HG03064 (cell line): ENCODE results near the gene LDLRAD3.

Source experiments
- ATAC-seq: cut with Tn5 transposase; IDR thresholded peaks from one replicate; pipeline ENCODE4 v1.9.1; 2021; ENCODE audit warnings: low read depth; ENCODE audit not compliant: unreplicated experiment

The LDLRAD3 gene

DNA sequence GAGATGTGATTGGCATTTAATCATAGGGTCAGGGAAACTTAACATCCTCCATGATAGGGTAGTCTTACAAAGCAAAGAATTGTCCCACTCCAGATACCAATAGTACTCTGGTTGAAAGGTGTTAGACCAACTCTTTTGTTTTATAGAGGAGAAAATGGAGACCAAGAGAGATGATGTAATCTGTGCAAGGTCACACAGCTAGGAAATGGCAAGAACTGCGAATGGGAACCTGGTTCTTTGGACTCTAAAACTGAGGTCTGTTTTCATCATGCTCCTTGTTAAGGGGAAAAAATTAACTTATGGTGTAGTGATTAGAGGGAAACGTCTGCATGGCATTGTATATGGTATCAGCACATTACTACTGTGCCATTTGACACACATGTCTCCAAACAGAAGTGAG is 174.2 kb downstream of the LDLRAD3 start:
- no peak for ATAC-seq

DNA sequence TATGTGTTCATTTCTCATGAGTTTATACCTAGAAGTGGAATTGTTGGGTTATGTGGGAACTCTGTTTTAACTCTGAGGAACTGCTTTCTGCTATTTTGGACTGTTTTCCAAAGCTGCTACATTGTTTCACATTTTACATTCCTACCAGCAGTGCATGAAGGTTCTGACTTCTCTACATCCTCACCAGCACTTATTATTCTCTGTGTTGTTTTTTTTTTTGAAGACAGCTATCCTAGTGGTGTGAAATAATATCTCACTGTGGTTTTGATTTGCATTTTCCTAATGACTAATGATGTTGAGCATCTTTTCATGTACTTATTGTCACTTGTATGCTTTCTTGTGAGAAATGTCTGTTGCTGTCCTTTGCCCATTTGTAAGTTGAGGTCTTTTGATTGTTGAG is 175.4 kb downstream of the LDLRAD3 start:
- ATAC-seq: no peak

DNA sequence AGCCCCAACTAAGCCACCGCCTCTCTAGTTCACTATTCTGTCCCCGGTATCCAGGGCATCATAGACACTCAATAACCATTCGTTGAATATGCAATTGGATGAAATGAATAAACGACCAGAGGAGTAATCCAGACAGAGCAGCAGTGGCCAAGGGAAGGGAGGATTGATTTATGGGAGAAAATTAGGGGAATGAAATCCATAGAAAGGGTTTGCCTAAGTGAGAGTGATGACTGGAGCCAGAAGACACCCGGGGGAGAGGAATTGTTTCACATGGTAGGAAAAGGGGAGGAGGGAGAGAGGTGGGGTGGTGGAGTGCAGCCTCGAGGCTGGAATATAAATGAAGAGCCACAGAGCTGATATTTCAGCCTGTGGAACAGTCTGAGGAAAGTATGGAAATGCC is 177.2 kb downstream of the LDLRAD3 start:
- no peak for ATAC-seq

DNA sequence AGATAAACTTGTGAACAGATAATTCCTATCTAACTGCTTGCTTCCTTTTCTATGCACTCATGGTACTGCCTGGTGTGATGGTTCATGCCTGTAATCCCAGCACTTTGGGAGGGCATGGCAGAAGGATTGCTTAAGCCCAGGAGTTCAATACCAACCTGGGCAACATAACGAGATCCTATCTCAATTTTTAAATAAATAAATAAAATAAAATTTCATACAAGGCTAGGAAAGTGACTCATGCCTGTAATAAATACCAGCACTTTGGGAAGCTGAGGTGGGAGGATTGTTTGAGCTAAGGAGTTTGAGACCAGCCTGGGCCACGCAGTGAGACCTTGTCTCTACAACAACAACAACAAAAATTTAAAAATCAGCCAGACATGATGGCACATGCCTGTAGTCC is 178.8 kb downstream of the LDLRAD3 start:
- no peak for ATAC-seq

DNA sequence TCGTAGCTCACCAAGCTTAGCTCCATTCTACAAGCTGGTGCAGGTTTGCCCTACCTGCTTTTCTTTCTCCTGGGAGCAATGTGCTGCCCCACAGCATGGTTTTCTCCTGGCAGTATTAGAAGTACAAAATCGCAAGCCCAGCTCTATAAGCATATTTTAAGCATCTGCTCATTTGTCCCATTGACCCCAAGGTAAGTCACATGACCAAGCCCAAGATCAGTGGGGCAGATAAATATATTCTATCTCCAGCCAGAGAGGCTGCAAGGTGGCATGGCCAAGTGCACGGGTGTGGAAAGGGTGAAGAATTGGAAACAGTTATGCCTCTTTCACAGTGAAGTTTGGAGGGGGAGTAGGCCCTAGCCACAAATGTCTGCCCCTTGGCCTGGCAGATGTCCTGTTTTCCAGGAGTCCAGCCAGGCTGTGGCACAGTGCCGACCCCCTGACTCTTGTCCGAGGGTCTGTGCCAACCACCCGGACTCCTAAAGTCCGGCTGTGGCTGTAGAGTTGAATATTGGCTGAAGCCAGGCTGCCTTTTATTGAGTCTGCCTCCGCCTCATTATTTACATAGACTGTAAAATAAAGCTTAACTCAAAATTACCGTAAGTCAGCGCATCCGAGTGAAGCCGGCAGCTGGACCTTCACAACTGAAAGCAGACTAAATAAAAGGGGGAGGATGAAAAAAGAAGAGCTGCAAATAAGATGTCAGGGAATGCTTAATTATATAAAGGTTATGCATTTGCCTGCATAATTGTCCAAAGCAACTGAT is 179.7 kb downstream of the LDLRAD3 start:
- ATAC-seq: no peak

DNA sequence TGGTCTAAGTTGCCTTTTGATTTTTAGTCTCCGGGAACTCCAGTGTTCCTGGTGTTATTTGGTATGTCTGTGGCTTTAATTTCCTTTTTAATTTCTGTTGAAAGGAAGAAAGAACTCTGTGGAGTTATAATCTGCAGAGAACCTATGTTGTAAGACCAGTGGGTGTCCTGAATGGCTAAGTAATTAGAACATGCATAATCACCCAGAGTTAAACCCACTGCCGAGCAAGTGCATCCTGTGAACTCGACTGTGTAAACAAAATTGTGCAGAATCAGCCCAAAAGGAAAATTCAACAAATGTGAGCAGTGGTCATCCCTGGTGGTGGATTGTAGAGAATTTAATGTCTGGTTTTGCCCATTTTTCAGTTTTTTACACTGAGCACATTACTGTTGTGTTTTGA is 182.8 kb downstream of the LDLRAD3 start:
- no peak for ATAC-seq

DNA sequence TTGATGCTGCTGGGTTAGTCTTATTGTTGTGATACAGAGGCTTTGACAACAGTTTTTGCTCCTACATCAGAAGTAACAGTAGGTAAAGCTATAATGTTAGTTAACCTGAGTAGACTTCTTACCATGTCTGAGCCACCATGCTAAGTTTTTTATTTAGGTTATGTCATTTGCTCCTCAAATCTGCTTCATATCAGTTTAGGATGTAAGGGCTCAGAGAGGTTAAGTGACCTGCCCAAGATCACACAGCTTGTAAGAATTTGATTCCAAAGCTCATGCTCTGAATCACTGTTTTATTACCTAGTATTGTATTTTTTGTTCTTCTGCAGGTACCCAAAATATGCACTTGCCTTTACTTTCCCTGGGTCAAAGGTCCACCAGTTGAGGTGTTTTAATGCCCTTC is 183.7 kb downstream of the LDLRAD3 start:
- ATAC-seq: no peak

DNA sequence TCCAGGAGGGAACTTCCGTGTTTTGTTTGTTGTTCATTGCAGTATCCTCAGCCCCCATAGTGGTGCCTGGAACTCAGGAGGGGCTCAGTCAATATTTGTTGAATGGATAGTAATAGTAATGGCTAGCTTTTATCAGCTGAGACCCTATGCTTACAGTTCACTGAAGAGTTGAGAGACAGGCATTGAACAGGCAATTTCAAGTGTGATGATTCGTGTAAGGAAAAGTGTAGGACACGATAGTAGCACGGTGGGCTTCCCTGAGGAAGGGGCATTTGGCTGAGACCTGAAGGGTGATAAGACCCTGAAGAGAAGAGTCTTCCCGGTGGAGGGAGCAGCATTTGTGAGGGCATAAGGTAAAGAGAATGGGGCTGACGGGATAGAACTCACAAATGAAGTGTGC is 186.1 kb downstream of the LDLRAD3 start:
- no peak for ATAC-seq

DNA sequence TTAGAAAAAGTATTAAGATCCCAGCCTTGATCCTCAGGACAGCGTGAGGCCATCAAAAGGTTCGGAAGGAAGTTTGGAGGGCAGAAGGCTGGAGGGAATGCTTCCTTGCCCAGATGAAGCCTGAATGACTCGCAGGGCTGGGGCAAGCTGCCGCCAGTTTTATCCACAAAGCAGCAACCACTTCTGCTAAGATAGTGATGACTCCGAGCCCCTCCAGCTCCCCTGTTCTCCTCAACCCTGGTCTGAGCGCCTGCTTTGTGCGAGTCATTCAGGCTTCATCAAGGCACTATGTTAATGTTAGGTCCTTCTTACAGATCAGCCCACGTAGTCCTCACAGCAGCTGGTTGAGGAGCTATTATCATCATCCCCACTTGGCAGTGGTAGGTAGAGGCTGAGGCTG is 186.5 kb downstream of the LDLRAD3 start:
- no peak for ATAC-seq

DNA sequence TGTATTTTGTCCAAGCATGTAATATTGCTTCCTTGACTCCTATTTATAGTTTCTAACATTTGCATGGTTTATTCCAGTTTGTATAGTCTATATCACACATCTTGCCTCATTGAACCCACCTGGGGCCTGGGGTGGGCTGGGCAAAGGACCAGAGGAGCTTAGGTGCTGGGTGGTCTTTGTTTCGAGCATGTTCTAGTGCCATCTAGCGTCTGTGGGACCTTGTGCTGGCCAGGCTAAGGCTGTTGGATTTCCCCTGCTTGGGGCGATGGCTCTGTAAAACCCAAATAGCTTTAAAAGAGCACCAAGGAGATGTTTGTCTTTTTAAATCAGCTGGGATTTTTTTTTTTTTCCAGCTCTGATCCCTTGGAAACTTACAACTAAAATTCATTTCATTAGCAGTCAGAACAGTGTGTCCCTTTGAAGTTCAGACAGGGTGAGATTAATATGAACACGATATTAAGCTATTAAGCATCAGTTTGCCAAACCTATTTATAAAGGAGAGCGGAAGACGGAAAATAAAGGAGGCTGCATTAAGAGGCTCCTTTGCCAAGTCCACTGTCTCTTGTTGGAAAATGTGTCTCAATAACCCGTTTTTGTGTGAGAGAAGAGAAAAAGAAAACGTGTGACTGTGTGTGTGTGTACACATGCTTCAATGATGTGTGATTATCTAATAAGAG is 188.0 kb downstream of the LDLRAD3 start:
- ATAC-seq: no peak

DNA sequence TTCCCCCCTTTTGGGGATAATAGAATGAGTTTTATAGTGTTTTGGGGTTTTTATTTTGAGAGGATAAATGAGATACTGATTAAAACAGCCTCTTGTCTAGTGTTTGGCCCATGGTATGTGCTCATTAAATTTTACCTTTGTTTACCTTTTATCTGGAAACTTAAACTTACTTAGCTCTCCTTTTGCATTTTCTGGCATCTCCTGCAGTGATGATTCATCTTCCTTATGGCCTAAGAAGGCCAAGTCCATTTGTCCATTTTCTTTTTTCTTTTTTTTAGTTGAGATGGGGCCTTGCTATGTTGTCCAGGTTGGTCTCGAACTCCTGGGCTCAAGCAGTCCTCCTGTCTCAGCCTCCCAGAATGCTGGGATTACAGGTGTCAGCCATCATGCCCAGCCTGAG is 189.1 kb downstream of the LDLRAD3 start:
- ATAC-seq: no peak

DNA sequence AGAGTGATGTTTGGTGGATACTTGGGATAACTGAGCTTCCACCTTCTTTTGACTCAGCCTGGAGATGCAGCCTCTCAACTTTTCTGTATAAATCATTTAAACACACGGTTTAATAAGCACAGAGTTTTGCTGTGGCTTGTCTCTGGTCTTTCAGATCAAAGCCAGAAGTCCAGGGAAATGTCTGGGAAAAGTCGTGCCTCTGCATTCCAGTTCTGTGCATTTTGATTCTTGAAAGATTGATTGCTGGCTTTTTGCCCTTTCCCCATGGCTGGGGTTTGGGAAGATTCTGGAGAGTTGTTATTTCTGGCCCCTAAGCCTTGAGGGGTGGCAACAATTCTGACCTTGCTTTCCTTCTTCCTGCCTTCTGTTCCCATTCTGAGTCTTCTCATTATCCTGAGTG is 191.2 kb downstream of the LDLRAD3 start:
- ATAC-seq: no peak

DNA sequence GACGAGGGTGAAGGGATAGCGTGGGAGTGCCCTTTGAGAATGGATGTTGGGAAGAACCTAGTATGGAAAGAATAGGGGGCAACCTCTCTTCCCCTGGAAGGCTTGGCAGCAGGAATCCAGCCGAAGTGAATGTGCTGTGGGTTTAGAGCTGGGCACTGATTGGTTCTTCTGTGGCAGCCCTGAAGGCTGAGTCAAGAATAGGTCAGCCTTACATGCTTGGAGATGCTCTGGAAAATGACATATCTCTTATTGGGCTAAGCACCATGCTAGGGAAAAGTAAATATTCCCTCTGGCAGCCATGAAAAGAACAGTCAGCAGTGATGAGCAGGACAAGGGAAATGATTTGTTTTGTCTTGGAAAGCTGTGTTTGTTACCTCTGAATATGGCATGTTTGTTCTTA is 195.9 kb downstream of the LDLRAD3 start:
- no peak for ATAC-seq

DNA sequence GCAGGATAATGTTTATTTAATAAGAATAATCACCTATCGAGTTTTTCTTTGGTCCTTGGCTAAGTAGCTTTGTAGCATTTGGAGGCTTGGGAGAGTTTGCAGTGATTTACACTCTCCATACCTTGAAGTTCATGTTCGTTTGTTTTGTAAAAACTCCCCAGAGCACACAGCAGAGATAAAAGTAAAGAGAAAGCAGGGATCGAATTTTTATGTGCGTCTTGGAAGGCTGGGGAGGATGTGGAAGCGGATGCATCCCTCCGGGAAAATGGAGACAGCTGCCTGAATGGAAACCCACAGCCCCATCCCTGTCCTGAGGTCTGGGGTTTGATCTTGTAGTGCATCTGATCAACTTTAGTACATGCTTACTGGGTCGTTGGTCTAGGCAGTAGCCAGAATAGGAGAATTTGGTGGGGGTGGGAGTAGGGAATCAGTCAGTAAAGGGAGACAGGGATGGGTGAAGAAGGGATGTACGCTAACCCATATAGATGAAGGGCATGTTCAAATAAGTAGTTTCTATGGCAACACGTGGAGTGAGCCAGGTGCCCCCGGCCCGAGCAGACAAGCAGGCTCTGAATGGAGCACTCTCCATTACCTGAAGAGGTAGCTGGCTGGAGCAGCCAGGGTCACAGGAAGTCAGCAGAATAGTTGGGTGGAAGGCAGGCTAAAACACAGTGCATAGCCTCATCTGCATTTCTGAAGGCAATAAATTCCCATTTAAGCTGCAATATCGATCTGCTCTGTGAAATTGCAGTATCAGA is 197.5 kb downstream of the LDLRAD3 start:
- ATAC-seq: no peak

DNA sequence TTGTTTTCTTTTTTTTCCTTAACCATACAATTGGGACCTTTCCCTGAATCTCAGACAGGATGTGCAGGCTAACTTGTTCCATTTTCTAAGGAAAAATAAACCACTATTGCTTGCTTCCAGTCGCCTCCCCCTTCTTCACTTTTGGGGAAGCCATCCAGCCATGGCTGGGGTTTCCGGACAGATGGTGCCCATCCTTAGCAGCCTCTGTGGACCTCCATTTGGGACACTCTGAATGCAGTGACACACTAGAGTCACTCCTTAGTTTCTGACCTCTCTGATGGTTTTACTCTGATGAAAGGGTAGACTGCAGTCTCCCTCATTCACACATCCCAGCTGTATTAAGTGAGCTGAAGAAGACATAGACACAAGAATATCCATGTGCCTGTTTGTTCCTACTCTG is 198.1 kb downstream of the LDLRAD3 start:
- ATAC-seq: no peak

DNA sequence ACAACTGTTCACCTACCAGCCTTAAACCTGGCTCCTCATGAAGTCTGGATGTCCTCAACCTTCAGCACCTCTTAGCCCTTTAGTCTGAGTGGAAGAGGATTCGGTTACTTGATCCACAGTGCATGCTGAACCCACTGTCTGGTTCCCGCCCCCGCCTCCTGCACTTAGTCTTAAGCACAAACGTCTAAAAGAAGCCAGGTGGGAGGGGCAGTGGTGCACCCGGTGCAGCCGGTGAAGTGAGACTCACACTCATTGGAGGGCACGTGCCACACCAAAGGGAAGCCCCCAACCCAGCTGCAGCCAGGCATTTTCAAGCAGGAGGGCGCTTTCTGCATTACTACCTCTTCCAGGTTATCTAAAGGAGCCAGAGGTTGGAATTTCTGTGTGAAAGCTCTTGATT is 198.6 kb downstream of the LDLRAD3 start:
- no peak for ATAC-seq

DNA sequence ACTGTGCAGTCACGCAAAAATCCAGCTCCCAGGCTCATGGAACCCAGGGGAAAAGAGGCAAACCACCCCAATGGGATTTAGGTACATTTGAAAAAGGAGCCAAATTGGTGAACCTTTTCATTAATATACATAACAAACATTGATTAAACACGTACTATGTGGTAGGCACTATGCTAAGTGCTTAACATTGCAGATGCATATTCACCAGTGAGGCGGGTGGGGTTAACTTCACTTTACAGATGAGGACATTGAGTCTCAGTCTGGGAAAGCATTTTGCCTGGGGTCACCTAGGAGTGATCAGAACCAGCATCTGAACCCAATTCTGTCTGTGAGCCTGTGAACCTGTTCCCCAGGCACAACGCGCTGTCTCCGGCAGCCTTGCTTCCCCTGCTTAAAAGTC is 199.0 kb downstream of the LDLRAD3 start:
- no peak for ATAC-seq

DNA sequence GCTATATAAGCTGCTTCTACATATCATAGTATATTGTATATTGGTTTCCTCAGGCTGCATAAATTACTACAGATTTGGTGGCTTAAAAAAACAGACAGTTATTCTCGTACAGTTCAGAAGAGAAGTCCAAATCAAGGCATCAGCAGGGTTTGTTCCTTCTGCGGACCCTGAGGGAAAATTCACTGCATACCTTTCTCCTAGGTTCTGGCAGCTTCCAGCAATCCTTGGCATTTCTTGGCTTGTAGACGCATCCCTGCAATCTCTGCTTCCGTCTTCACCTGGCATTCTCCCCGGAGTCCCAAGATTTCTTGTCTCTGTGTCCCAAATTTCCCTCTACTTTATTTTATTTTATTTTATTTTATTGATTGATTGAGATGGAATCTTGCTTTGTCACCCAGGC is 202.6 kb downstream of the LDLRAD3 start:
- no peak for ATAC-seq

DNA sequence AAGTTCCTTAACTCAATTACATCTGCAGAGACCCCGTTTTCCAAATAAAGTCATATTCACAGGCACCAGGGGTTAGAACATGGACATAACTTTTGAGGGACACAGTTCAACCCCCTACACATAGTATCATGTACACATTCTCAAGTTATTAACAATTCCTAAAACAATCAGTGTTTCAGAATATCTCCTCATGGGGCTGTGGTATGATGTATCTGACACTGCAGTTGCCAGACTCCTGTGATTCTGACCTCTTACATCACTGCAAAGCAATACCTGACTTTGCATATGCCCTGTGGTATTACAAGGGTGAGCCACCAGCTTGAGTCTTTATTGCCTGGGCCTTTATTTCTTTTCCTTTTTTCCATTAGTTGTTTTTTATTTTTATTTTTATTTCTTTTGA is 203.6 kb downstream of the LDLRAD3 start:
- ATAC-seq: no peak

DNA sequence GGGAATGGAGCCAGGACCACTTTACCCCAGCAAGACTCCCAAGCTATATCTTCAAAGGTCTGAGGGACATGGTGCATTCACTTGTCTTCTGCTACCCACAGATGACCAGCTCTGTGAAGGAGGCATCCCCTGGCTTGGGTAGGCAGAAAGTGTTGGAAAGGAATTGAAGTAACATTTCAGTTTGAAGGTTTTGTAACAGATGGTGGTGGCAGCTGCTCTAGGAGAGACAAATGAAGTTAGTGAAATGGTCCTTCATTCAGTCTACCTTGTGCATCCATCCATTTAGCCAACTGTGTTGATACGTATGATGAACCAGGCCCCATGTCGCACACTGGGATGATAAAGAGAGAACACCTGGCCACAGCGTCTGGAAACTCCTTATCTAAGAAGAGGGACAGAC is 204.8 kb downstream of the LDLRAD3 start:
- no peak for ATAC-seq

DNA sequence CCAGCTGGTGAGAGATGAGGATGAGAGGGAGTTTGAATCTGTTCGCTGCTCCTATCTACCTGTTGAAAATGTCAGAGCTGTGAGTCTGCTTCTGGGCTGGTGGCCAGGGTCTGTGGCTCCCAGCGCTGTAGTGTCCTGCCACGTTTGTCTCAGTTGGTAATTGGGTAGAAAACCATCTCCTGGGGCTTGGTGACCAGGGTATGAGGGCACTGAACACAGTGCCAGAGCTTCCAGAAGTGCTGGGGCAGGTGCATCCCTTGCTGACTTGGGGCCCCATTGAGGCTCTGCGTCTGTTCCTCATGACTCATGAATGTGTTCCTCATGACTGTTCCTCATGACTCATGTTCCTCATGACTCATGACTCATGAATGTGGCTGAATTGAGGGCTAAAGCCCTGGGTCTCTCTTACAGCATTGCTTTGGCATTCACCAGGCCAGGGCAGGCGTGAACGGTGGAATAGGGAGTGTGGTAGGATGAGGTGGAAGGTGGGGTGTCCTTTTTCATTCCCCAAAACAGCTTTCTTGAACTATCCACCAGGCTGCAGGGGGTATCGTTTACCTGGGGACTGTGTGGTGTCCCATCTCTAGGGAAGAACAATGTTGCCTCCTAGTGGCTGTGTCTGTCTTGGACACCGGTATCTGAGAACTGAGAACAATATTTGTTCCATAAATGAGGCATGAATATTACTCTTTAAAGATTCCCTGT is 205.8 kb downstream of the LDLRAD3 start:
- peak; percentile 81 for ATAC-seq
